Left lung (tissue), 10 donors: Measurements from ENCODE around the gene PCID2. TPM values are rescaled to one million over a fixed set of nuclear protein-coding genes. Genes with fewer than 3 reads are reported as not detected.
A peak's percentile ranks its signal among the peaks of the same experiment; 100 is the strongest.

ENCODE experiments used
- ATAC-seq: fragments of 200-7000 bp; cut with Tn5 transposase; one replicate; pipeline ENCODE4 v1.9.1; 2020; ENCODE audit warnings: moderate library complexity
- DNase-seq, 4 donors: peaks; one replicate each; pipeline ENCODE4 v3.0.0-alpha.2; 2013 to 2020
- H3K27ac ChIP-seq, 2 donors: fragments of 200-600 bp; sonication (generic) in 1 of 2; one replicate each; pipeline versions ENCODE4 v1.5.0 to v1.8.0; 2020 to 2021
- H3K27me3 ChIP-seq, 2 donors: fragments of 200-600 bp; sonication (generic) in 1 of 2; one replicate each; pipeline versions ENCODE4 v1.5.0 to v1.8.0; 2020 to 2021
- H3K36me3 ChIP-seq, 2 donors: fragments of 200-600 bp; sonication (generic) in 1 of 2; one replicate each; pipeline versions ENCODE4 v1.5.0 to v1.8.0; 2020 to 2021
- H3K4me1 ChIP-seq, 2 donors: fragments of 200-600 bp; one replicate each; pipeline ENCODE4 v1.8.0; 2021
- H3K4me3 ChIP-seq, 2 donors: fragments of 200-600 bp; sonication (generic) in 1 of 2; one replicate each; pipeline versions ENCODE4 v1.5.0 to v1.8.0; 2020 to 2021; ENCODE audit warnings: mild to moderate bottlenecking in 1 of 2
- H3K9me3 ChIP-seq, 2 donors: fragments of 200-600 bp; sonication (generic) in 1 of 2; one replicate each; pipeline versions ENCODE4 v1.5.0 to v1.8.0; 2020 to 2021
- CTCF ChIP-seq, 2 donors: fragments of 200-600 bp; sonication (generic) in 1 of 2; IDR thresholded peaks; one replicate each; pipeline versions ENCODE4 v1.5.0 to v1.8.0; 2021; ENCODE audit warnings: antibody characterized with exemption in 2 of 2
- intact Hi-C, 2 donors: fragments of 100-400 bp; cut with DNase I; formaldehyde crosslinking; loops; one replicate each; pipeline versions ENCODE4 v1.11.2 to v1.14.2; 2022
- polyA plus RNA-seq, 6 donors: library from polyadenylated mRNA; unstranded; fragments of 120-200 nt; gene quantifications; one replicate each; pipeline ENCODE4 v1.2.1, GENCODE V29; 2013; ENCODE audit not compliant: insufficient read length in 6 of 6
- total RNA-seq, 2 donors: library from RNA; stranded (reverse); fragmentation: NEBNext Ultra II Directional; extraction: Animal tissue kit (Norgen Biotek cat#: 25700); gene quantifications; one replicate each; pipeline ENCODE4 v1.2.1, GENCODE V29; 2021
- donor health status: DM: no; HTN: yes; CAD: no.
- donor health status: DM: no; HTN: no; CAD: no.

The PCID2 gene
- total and polyA plus RNA-seq, 8 donors = 30.5 to 79.7 (median 70.9) TPM

- Histone ChIP-seq H3K4me3 (no peak overlapping the region), H3K27me3 (no peaks in the 10 kb centered on the region), H3K36me3 (peaks cover 0 to 99% of the 10 kb centered on the region in 2 donors), H3K4me1 (peaks cover 0 to 3% of the 10 kb centered on the region in 2 donors), H3K27ac (no peak overlapping the region), H3K9me3 (no peaks in the 10 kb centered on the region)
- TF ChIP-seq CTCF (IDR thresholded peaks at IDR 0.05) = no peak
- ATAC-seq (peak; percentile 59), DNase-seq (peak in 2 of 4 donors; percentile 43 to 52)
- intact Hi-C loops = no loop called here
Observed at GRCh38 chr13:113226873-113227450, 18.5 kb upstream of the PCID2 start.

- Histone ChIP-seq H3K9me3 (no peaks in the 10 kb centered on the region), H3K4me3 (no peak overlapping the region), H3K27ac (no peak overlapping the region), H3K36me3 (peaks cover 0 to 100% of the 10 kb centered on the region in 2 donors), H3K4me1 (peaks cover 0 to 7% of the 10 kb centered on the region in 2 donors), H3K27me3 (no peaks in the 10 kb centered on the region)
- intact Hi-C loops = no loop called here
- peak in 1 of 4 donors; percentile 71 for DNase-seq
- no peak for TF ChIP-seq CTCF (IDR thresholded peaks at IDR 0.05)
- ATAC-seq = no peak
Observed at GRCh38 chr13:113225515-113225914, 17.0 kb upstream of the PCID2 start.

- H3K4me1 ChIP-seq = peaks cover 5 to 8% of the 10 kb centered on the region in 2 donors
- ATAC-seq (no peak), DNase-seq (no peak)
- peaks cover 0 to 99% of the 10 kb centered on the region in 2 donors for H3K36me3 ChIP-seq
- no peak overlapping the region for H3K27ac ChIP-seq
- no peak overlapping the region for H3K4me3 ChIP-seq
- H3K9me3 ChIP-seq = no peaks in the 10 kb centered on the region
- intact Hi-C loops = no loop called here
- no peaks in the 10 kb centered on the region for H3K27me3 ChIP-seq
- no peak for TF ChIP-seq CTCF (IDR thresholded peaks at IDR 0.05)
Observed at GRCh38 chr13:113224486-113224885, 16.0 kb upstream of the PCID2 start.

DNA sequence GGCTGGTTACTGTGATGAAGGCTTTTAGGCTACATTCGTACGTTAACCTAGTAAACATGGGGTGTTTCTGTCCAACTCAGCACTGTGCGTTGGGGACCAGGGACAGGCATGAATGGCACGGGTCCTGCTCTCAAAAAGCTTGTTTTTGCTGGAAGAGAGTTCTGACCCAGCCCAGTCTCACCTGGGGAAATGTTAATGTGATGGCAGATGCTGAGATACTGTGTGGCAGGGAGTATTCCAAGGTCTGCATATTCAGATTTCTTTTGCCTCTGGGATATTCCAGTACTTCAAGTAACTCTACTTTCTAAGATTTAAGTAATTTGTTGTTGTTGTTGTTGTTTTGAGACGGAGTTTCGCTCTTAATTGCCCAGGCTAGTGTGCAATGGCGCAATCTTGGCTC lies 14.6 kb upstream of the PCID2 start:
- TF ChIP-seq CTCF (IDR thresholded peaks at IDR 0.05) = no peak
- peaks cover 0 to 92% of the 10 kb centered on the region in 2 donors for H3K36me3 ChIP-seq
- peaks cover 8 to 13% of the 10 kb centered on the region in 2 donors for H3K4me1 ChIP-seq
- intact Hi-C loops = no loop called here
- H3K27me3 ChIP-seq = no peaks in the 10 kb centered on the region
- no peak overlapping the region for H3K27ac ChIP-seq
- ATAC-seq = no peak
- no peaks in the 10 kb centered on the region for H3K9me3 ChIP-seq
- no peak overlapping the region for H3K4me3 ChIP-seq
- DNase-seq = no peak

GRCh38 chr13:113220877-113221276 lies 12.4 kb upstream of the PCID2 start:
- Histone ChIP-seq H3K9me3 (no peaks in the 10 kb centered on the region), H3K36me3 (peaks cover 0 to 70% of the 10 kb centered on the region in 2 donors), H3K4me1 (peaks cover 12 to 27% of the 10 kb centered on the region in 2 donors), H3K27ac (no peak overlapping the region), H3K4me3 (no peak overlapping the region), H3K27me3 (no peaks in the 10 kb centered on the region)
- DNase-seq = peak in 1 of 4 donors; percentile 37
- no peak for TF ChIP-seq CTCF (IDR thresholded peaks at IDR 0.05)
- intact Hi-C loops = no loop called here
- ATAC-seq = no peak
